ENCODE results near the gene PRPF6. TPM values are rescaled to one million over a fixed set of nuclear protein-coding genes. Genes with fewer than 3 reads are reported as not detected.

The PRPF6 gene
- total and polyA plus RNA-seq, 2 donors from 2014 or later, result 51.3 to 73.3 TPM

- DNase-seq, result peak in 4 of 5 donors; percentile 17 to 65 (median 48)
These were observed 55.6 kb downstream of the PRPF6 start for GRCh38 chr20:64036346-64037198.

GRCh38 chr20:64037199-64037497 lies 56.2 kb downstream of the PRPF6 start:
- DNase-seq (no peak), FAIRE-seq (no peak)
- no peak for TF ChIP-seq CTCF (IDR thresholded peaks at IDR 0.05; ENCODE audit: borderline replicate concordance, extremely low read depth, insufficient read depth)
- no peak overlapping the region for H3K4me3 ChIP-seq (ENCODE audit: low read length in 3 of 3)
- H3K9me3 ChIP-seq (ENCODE audit: control insufficient read depth in 2 of 3, insufficient read depth in 1 of 3, low read length in 3 of 3), result no peaks in the 10 kb centered on the region
- intact Hi-C loops (cut with DNase I), result no loop called here
- H3K27me3 ChIP-seq (ENCODE audit: control insufficient read depth, insufficient read depth, low read length), result peaks cover 2% of the 10 kb centered on the region
- H3K4me1 ChIP-seq (ENCODE audit: control insufficient read depth in 2 of 3, insufficient read depth in 2 of 3, low read depth in 1 of 3, low read length in 3 of 3), result peaks cover 0 to 14% (median 0%) of the 10 kb centered on the region in 3 donors
- H3K9ac ChIP-seq (ENCODE audit: low read length in 3 of 3), result no peak overlapping the region
- H3K27ac ChIP-seq (ENCODE audit: low read depth in 2 of 2, low read length in 2 of 2), result no peak overlapping the region
- H3K36me3 ChIP-seq (ENCODE audit: control insufficient read depth in 2 of 3, insufficient read depth in 3 of 3, low read length in 3 of 3), result peaks cover 0 to 5% (median 0%) of the 10 kb centered on the region in 3 donors

More at GRCh38 chr20:64036346-64037198, 55.6 kb downstream of the PRPF6 start:
- no peak for FAIRE-seq
- TF ChIP-seq CTCF (IDR thresholded peaks at IDR 0.05; ENCODE audit: borderline replicate concordance, extremely low read depth, insufficient read depth), result no peak
- intact Hi-C loops (cut with DNase I), result no loop called here
- H3K27me3 ChIP-seq (ENCODE audit: control insufficient read depth, insufficient read depth, low read length), result peaks cover 2% of the 10 kb centered on the region
- H3K9ac ChIP-seq (ENCODE audit: low read length in 3 of 3), result no peak overlapping the region
- H3K9me3 ChIP-seq (ENCODE audit: control insufficient read depth in 2 of 3, insufficient read depth in 1 of 3, low read length in 3 of 3), result no peaks in the 10 kb centered on the region
- H3K27ac ChIP-seq (ENCODE audit: low read depth in 2 of 2, low read length in 2 of 2), result no peak overlapping the region
- peaks cover 0 to 14% (median 0%) of the 10 kb centered on the region in 3 donors for H3K4me1 ChIP-seq (ENCODE audit: control insufficient read depth in 2 of 3, insufficient read depth in 2 of 3, low read depth in 1 of 3, low read length in 3 of 3)
- peaks cover 0 to 10% (median 5%) of the 10 kb centered on the region in 3 donors for H3K36me3 ChIP-seq (ENCODE audit: control insufficient read depth in 2 of 3, insufficient read depth in 3 of 3, low read length in 3 of 3)
- H3K4me3 ChIP-seq (ENCODE audit: low read length in 3 of 3), result no peak overlapping the region

- Histone ChIP-seq H3K9me3 (ENCODE audit: control insufficient read depth in 2 of 3, insufficient read depth in 1 of 3, low read length in 3 of 3) (no peaks in the 10 kb centered on the region), H3K4me1 (ENCODE audit: control insufficient read depth in 2 of 3, insufficient read depth in 2 of 3, low read depth in 1 of 3, low read length in 3 of 3) (peaks cover 0 to 14% (median 0%) of the 10 kb centered on the region in 3 donors), H3K27me3 (ENCODE audit: control insufficient read depth, insufficient read depth, low read length) (peaks cover 2% of the 10 kb centered on the region), H3K4me3 (ENCODE audit: low read length in 3 of 3) (no peak overlapping the region), H3K9ac (ENCODE audit: low read length in 3 of 3) (no peak overlapping the region), H3K27ac (ENCODE audit: low read depth in 2 of 2, low read length in 2 of 2) (no peak overlapping the region), H3K36me3 (ENCODE audit: control insufficient read depth in 2 of 3, insufficient read depth in 3 of 3, low read length in 3 of 3) (peaks cover 0 to 4% (median 0%) of the 10 kb centered on the region in 3 donors)
- TF ChIP-seq CTCF (IDR thresholded peaks at IDR 0.05; ENCODE audit: borderline replicate concordance, extremely low read depth, insufficient read depth), result no peak
- FAIRE-seq, result no peak
- peak in 2 of 5 donors; percentile 16 to 73 for DNase-seq
- intact Hi-C loops (cut with DNase I), result no loop called here
These were observed 56.7 kb downstream of the PRPF6 start for GRCh38 chr20:64037498-64038213.
